CD8-positive, alpha-beta memory T cell (primary cell): Measurements from ENCODE around the gene FBXW7. TPM values are rescaled to one million over a fixed set of nuclear protein-coding genes. Genes with fewer than 3 reads are reported as not detected.
A peak's percentile ranks its signal among the peaks of the same experiment; 100 is the strongest.

Experiments used
- CTCF ChIA-PET: fragments of 350-600 bp; sonication (Branson Sonifier 250); formaldehyde crosslinking; loops from one replicate; lab custom pipeline; 2021; ENCODE audit warnings: antibody characterized with exemption; lab: Charles Lee
- POLR2A ChIA-PET: fragments of 350-600 bp; sonication (Branson Sonifier 250); formaldehyde crosslinking; loops from one replicate; lab custom pipeline; 2021; ENCODE audit warnings: antibody characterized with exemption; lab: Charles Lee
- DNase-seq, 5 donors: peaks; one replicate each; pipeline versions ENCODE4 v3.0.0 to v3.0.0-alpha.2; 2020 to 2022; ENCODE audit warnings: mixed read lengths in 1 of 5
- H3K27ac ChIP-seq: one replicate; pipeline ENCODE4 v1.7.0; 2013; ENCODE audit warnings: low read depth, mild to moderate bottlenecking, low read length, moderate library complexity
- H3K27me3 ChIP-seq: 2 replicates; pipeline ENCODE4 v1.7.0; 2013; ENCODE audit warnings: low read length, mild to moderate bottlenecking; ENCODE audit not compliant: insufficient read depth, poor library complexity, severe bottlenecking
- H3K36me3 ChIP-seq: 2 replicates; pipeline ENCODE4 v1.7.0; 2013; ENCODE audit warnings: mild to moderate bottlenecking, low read length, moderate library complexity; ENCODE audit not compliant: insufficient read depth
- H3K4me1 ChIP-seq: 2 replicates; pipeline ENCODE4 v1.7.0; 2013; ENCODE audit warnings: mild to moderate bottlenecking, low read length, moderate library complexity; ENCODE audit not compliant: insufficient read depth
- H3K4me3 ChIP-seq: 2 replicates; pipeline ENCODE4 v1.7.0; 2013; ENCODE audit warnings: mild to moderate bottlenecking, low read length
- H3K9me3 ChIP-seq: 2 replicates; pipeline ENCODE4 v1.7.0; 2013; ENCODE audit warnings: mild to moderate bottlenecking, low read length
- H3K27ac Mint-ChIP-seq, 8 donors: one replicate each; pipeline ENCODE4 v1.8.0; 2020 to 2021; ENCODE audit warnings: mixed read lengths in 8 of 8, mild to moderate bottlenecking in 6 of 8, inconsistent platforms in 3 of 8, moderate library complexity in 3 of 8
- H3K27me3 Mint-ChIP-seq, 2 donors: one replicate each; pipeline ENCODE4 v1.8.0; 2020 to 2021; ENCODE audit warnings: mixed read lengths in 2 of 2, mild to moderate bottlenecking in 1 of 2, moderate library complexity in 1 of 2
- H3K36me3 Mint-ChIP-seq, 3 donors: one replicate each; pipeline ENCODE4 v1.8.0; 2020 to 2021; ENCODE audit warnings: mixed read lengths in 3 of 3, inconsistent platforms in 1 of 3, mild to moderate bottlenecking in 1 of 3
- H3K4me1 Mint-ChIP-seq, 3 donors: one replicate each; pipeline ENCODE4 v1.8.0; 2020 to 2021; ENCODE audit warnings: mixed read lengths in 3 of 3, inconsistent platforms in 1 of 3, mild to moderate bottlenecking in 1 of 3
- H3K4me3 Mint-ChIP-seq, 7 donors: one replicate each; pipeline ENCODE4 v1.8.0; 2020 to 2021; ENCODE audit warnings: mixed read lengths in 7 of 7, mild to moderate bottlenecking in 6 of 7, moderate library complexity in 4 of 7, inconsistent platforms in 2 of 7
- H3K9me3 Mint-ChIP-seq, 5 donors: one replicate each; pipeline ENCODE4 v1.8.0; 2020 to 2022; ENCODE audit warnings: mixed read lengths in 5 of 5, mild to moderate bottlenecking in 3 of 5, moderate library complexity in 2 of 5, inconsistent platforms in 1 of 5
- polyA plus RNA-seq: library from polyadenylated mRNA; unstranded; fragments of 300-500 nt; fragmentation: Illumina TruSeq; gene quantifications from one replicate; pipeline ENCODE4 v1.2.3, GENCODE V29; 2021
- total RNA-seq, 2 experiments: library from RNA; stranded (reverse); gene quantifications; one replicate each; pipeline ENCODE4 v1.2.3, GENCODE V29; 2021

The FBXW7 gene
- total and polyA plus RNA-seq, 3 experiments from 2014 or later: 42.7 to 54.3 (median 46.6) TPM

DNA sequence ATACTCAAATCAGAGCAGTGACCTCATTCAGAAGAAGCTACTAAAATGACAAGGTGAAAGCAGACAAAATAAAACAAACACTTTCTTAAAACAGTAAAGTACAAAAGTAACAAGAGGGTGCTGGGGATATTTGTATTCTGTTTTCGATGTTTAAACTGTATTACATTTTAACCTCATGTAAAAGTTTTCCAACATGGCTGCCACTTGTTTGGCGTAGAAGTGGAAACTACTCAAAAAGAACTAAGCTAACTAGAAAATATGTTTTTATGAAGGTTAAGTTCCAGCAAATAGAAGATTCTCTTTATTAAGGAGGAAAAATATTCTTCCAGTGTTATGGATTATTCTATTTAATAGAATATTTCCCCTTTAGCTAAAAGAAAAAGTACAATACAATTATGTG, 155.0 kb downstream of the FBXW7 start:
- no peaks in the 10 kb centered on the region for H3K9me3 ChIP-seq
- no peaks in the 10 kb centered on the region for H3K36me3 ChIP-seq
- H3K27ac ChIP-seq: no peak overlapping the region
- H3K27me3 Mint-ChIP-seq: no peaks in the 10 kb centered on the region
- no peak for DNase-seq
- H3K27me3 ChIP-seq: no peaks in the 10 kb centered on the region
- H3K27ac Mint-ChIP-seq: peak overlapping the region in 2 of 8 donors; percentile 6 to 54
- ChIA-PET CTCF (no interaction called here), POLR2A (no interaction called here)
- no peaks in the 10 kb centered on the region for H3K9me3 Mint-ChIP-seq
- peaks cover 28 to 52% (median 42%) of the 10 kb centered on the region in 3 donors for H3K4me1 Mint-ChIP-seq
- no peak overlapping the region for H3K4me3 Mint-ChIP-seq
- H3K4me1 ChIP-seq: peaks cover 9% of the 10 kb centered on the region
- H3K36me3 Mint-ChIP-seq: peaks cover 0 to 4% (median 2%) of the 10 kb centered on the region in 3 donors
- no peak overlapping the region for H3K4me3 ChIP-seq

- no peaks in the 10 kb centered on the region for H3K9me3 Mint-ChIP-seq
- Histone ChIP-seq H3K4me1 (peaks cover 9% of the 10 kb centered on the region), H3K27me3 (no peaks in the 10 kb centered on the region), H3K36me3 (no peaks in the 10 kb centered on the region), H3K4me3 (no peak overlapping the region), H3K9me3 (no peaks in the 10 kb centered on the region), H3K27ac (no peak overlapping the region)
- no peak overlapping the region for H3K4me3 Mint-ChIP-seq
- H3K27me3 Mint-ChIP-seq: no peaks in the 10 kb centered on the region
- H3K4me1 Mint-ChIP-seq: peaks cover 24 to 45% (median 37%) of the 10 kb centered on the region in 3 donors
- ChIA-PET CTCF (no interaction called here), POLR2A (no interaction called here)
- peaks cover 0 to 4% (median 2%) of the 10 kb centered on the region in 3 donors for H3K36me3 Mint-ChIP-seq
- DNase-seq: no peak
- H3K27ac Mint-ChIP-seq: no peak overlapping the region
Observed at GRCh38 chr4:152380185-152380584, 155.7 kb downstream of the FBXW7 start.

- ChIA-PET CTCF (no interaction called here), POLR2A (interaction anchor here (0.6 kb wide), 1 partner anchor 626 kb away, joined by 3 read pairs; no protein-coding TSS in a partner anchor)
- no peaks in the 10 kb centered on the region for H3K4me1 ChIP-seq
- peaks cover 0 to 4% (median 2%) of the 10 kb centered on the region in 3 donors for H3K36me3 Mint-ChIP-seq
- no peaks in the 10 kb centered on the region for H3K27me3 ChIP-seq
- no peaks in the 10 kb centered on the region for H3K36me3 ChIP-seq
- no peak overlapping the region for H3K4me3 Mint-ChIP-seq
- H3K9me3 ChIP-seq: no peaks in the 10 kb centered on the region
- H3K9me3 Mint-ChIP-seq: no peaks in the 10 kb centered on the region
- H3K27ac ChIP-seq: no peak overlapping the region
- DNase-seq: no peak
- H3K27ac Mint-ChIP-seq: peak overlapping the region in 2 of 8 donors; percentile 27 to 60
- H3K4me1 Mint-ChIP-seq: peaks cover 9 to 24% (median 12%) of the 10 kb centered on the region in 3 donors
- H3K4me3 ChIP-seq: no peak overlapping the region
- H3K27me3 Mint-ChIP-seq: no peaks in the 10 kb centered on the region
Observed at GRCh38 chr4:152374606-152375285, 161.1 kb downstream of the FBXW7 start.

DNA sequence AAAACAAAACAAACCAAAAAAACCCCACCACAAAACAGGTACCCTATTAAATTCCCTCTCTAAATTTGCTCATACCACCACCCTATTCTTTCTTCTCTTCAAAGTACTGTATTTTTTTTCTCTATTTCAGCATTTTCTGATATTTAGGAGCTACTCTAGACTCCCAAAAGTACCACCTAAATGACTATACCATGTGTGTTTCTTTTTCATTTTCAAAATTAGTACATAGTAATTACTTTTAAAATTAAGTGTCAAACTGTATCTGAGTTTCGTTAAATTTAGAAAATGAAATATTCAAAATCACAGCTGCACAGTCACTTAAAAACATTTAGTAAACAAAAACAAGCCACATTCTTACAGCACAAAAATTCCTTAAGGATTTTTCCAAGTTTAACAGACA, 161.7 kb downstream of the FBXW7 start:
- CTCF ChIA-PET: no interaction called here
- Mint-ChIP-seq H3K27ac (no peak overlapping the region), H3K9me3 (no peaks in the 10 kb centered on the region), H3K27me3 (no peaks in the 10 kb centered on the region), H3K4me1 (peaks cover 14 to 30% (median 18%) of the 10 kb centered on the region in 3 donors), H3K36me3 (peaks cover 0 to 4% (median 2%) of the 10 kb centered on the region in 3 donors), H3K4me3 (no peak overlapping the region)
- Histone ChIP-seq H3K4me1 (no peaks in the 10 kb centered on the region), H3K27ac (no peak overlapping the region), H3K27me3 (no peaks in the 10 kb centered on the region), H3K4me3 (no peak overlapping the region), H3K36me3 (no peaks in the 10 kb centered on the region), H3K9me3 (no peaks in the 10 kb centered on the region)
- no peak for DNase-seq
- POLR2A ChIA-PET: interaction anchor here (0.6 kb wide), 1 partner anchor 626 kb away, joined by 3 read pairs; no protein-coding TSS in a partner anchor

DNA sequence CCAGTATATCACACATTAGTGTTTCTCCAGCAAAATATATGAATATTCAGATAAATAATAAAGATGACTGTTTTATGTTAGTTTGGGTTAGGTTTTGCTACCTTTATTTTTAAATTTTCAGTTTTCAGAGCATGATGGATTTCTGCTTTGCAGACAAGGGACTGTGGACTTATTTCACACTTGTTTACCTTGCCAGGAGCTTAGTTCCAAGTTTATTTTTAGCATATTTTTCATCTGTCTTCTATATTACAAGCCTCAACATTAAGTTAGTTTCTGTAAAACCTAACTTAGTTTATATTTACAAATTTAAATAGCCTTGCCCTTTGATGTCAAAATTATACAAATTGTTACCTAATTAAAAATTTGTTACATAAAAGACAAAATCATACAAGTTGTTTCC, 163.4 kb downstream of the FBXW7 start:
- no peaks in the 10 kb centered on the region for H3K36me3 ChIP-seq
- H3K9me3 ChIP-seq: no peaks in the 10 kb centered on the region
- H3K27ac Mint-ChIP-seq: no peak overlapping the region
- H3K4me3 Mint-ChIP-seq: no peak overlapping the region
- H3K4me1 Mint-ChIP-seq: peaks cover 14 to 32% (median 20%) of the 10 kb centered on the region in 3 donors
- no peaks in the 10 kb centered on the region for H3K9me3 Mint-ChIP-seq
- H3K27me3 ChIP-seq: no peaks in the 10 kb centered on the region
- H3K4me1 ChIP-seq: no peaks in the 10 kb centered on the region
- H3K27me3 Mint-ChIP-seq: no peaks in the 10 kb centered on the region
- ChIA-PET POLR2A (no interaction called here), CTCF (no interaction called here)
- DNase-seq: no peak
- no peak overlapping the region for H3K27ac ChIP-seq
- peaks cover 0 to 1% (median 0%) of the 10 kb centered on the region in 3 donors for H3K36me3 Mint-ChIP-seq
- H3K4me3 ChIP-seq: no peak overlapping the region

- ChIA-PET CTCF (interaction anchor here (1.3 kb wide), 1 partner anchor 9 kb away, joined by 4 read pairs; no protein-coding TSS in a partner anchor), POLR2A (no interaction called here)
- H3K4me3 Mint-ChIP-seq: no peak overlapping the region
- Histone ChIP-seq H3K4me1 (no peaks in the 10 kb centered on the region), H3K36me3 (no peaks in the 10 kb centered on the region), H3K27ac (no peak overlapping the region), H3K27me3 (no peaks in the 10 kb centered on the region), H3K9me3 (no peaks in the 10 kb centered on the region), H3K4me3 (no peak overlapping the region)
- DNase-seq: no peak
- H3K4me1 Mint-ChIP-seq: peaks cover 18 to 38% (median 27%) of the 10 kb centered on the region in 3 donors
- H3K36me3 Mint-ChIP-seq: peaks cover 9 to 16% (median 13%) of the 10 kb centered on the region in 3 donors
- H3K27me3 Mint-ChIP-seq: no peaks in the 10 kb centered on the region
- H3K27ac Mint-ChIP-seq: no peak overlapping the region
- peaks cover 0 to 3% (median 0%) of the 10 kb centered on the region in 5 donors for H3K9me3 Mint-ChIP-seq
Observed at GRCh38 chr4:152369902-152370295, 166.0 kb downstream of the FBXW7 start.

GRCh38 chr4:152369203-152369901, 166.5 kb downstream of the FBXW7 start:
- Mint-ChIP-seq H3K36me3 (peaks cover 11 to 17% (median 15%) of the 10 kb centered on the region in 3 donors), H3K4me1 (peaks cover 17 to 37% (median 25%) of the 10 kb centered on the region in 3 donors), H3K27me3 (no peaks in the 10 kb centered on the region), H3K27ac (peak overlapping the region in 1 of 8 donors; percentile 22), H3K4me3 (peak overlapping the region in 1 of 7 donors; percentile 30), H3K9me3 (peaks cover 0 to 3% (median 0%) of the 10 kb centered on the region in 5 donors)
- H3K4me1 ChIP-seq: no peaks in the 10 kb centered on the region
- no peaks in the 10 kb centered on the region for H3K27me3 ChIP-seq
- no peak overlapping the region for H3K4me3 ChIP-seq
- CTCF ChIA-PET: no interaction called here
- no peaks in the 10 kb centered on the region for H3K9me3 ChIP-seq
- H3K36me3 ChIP-seq: no peaks in the 10 kb centered on the region
- H3K27ac ChIP-seq: no peak overlapping the region
- POLR2A ChIA-PET: no interaction called here
- DNase-seq: no peak

DNA sequence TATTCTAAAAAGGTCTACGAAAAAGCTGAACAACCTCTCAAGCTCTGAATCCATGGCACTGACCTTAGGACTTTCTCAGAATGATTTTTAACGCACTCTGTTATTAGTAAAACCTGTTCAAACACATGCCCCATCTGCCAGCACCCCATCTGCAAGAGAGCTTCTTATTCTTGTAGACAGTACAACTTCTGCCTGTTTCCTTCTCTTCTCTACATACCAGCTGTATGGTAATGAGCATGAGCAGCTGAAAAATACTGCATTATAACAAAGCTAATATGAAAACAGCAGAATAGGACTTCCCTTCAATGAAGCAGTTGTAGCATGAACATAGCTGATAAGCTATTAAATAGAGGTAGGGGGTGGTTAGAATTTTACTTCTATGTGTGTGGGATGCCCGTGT, 167.9 kb downstream of the FBXW7 start:
- H3K4me1 Mint-ChIP-seq: peaks cover 15 to 37% (median 29%) of the 10 kb centered on the region in 3 donors
- H3K9me3 Mint-ChIP-seq: peaks cover 0 to 3% (median 0%) of the 10 kb centered on the region in 5 donors
- no peak overlapping the region for H3K4me3 Mint-ChIP-seq
- Histone ChIP-seq H3K4me3 (no peak overlapping the region), H3K9me3 (no peaks in the 10 kb centered on the region), H3K36me3 (no peaks in the 10 kb centered on the region), H3K27me3 (no peaks in the 10 kb centered on the region), H3K4me1 (no peaks in the 10 kb centered on the region), H3K27ac (no peak overlapping the region)
- H3K27ac Mint-ChIP-seq: no peak overlapping the region
- H3K36me3 Mint-ChIP-seq: peaks cover 15 to 23% (median 15%) of the 10 kb centered on the region in 3 donors
- CTCF ChIA-PET: no interaction called here
- DNase-seq: no peak
- POLR2A ChIA-PET: no interaction called here
- H3K27me3 Mint-ChIP-seq: no peaks in the 10 kb centered on the region
